ENCODE results near the gene LRP2.
"Not testable (repeated sequence)": the region's sequence is repeated elsewhere in the genome, so short reads cannot be mapped to it uniquely, and the experiment has no call there.

Gene LRP2

GRCh38 chr2:169272010-169272409 is 90.3 kb downstream of the LRP2 start:
- Histone ChIP-seq H3K4me3 (ENCODE audit: insufficient read depth in 1 of 2, low read depth in 1 of 2, low read length in 2 of 2) (no peak overlapping the region), H3K27ac (ENCODE audit: low read length, poor library complexity, severe bottlenecking) (no peak overlapping the region), H3K18ac (ENCODE audit: low read depth in 1 of 2, low read length in 2 of 2) (no peak overlapping the region), H2BK15ac (ENCODE audit: low read depth, poor library complexity, severe bottlenecking) (no peak overlapping the region), H3K23ac (ENCODE audit: low read length in 2 of 2) (no peak overlapping the region), H3K9me3 (ENCODE audit: control insufficient read depth, low read length) (no peaks in the 10 kb centered on the region), H3K27me3 (ENCODE audit: control insufficient read depth in 1 of 2, insufficient read depth in 1 of 2, low read length in 2 of 2) (peaks cover 0 to 6% of the 10 kb centered on the region in 2 experiments), H2BK120ac (ENCODE audit: low read depth, low read length) (no peak overlapping the region), H2AK5ac (ENCODE audit: low read length, severe bottlenecking) (no peak overlapping the region), H4K91ac (ENCODE audit: low read length) (no peak overlapping the region), H3K14ac (ENCODE audit: low read length in 2 of 2) (no peak overlapping the region), H3K79me1 (replicated peaks; ENCODE audit: low read length, poor library complexity, severe bottlenecking) (no peaks in the 10 kb centered on the region), H3K36me3 (ENCODE audit: control insufficient read depth in 1 of 2, insufficient read depth in 2 of 2, low read depth in 1 of 2, low read length in 2 of 2) (no peaks in the 10 kb centered on the region), H3K4me2 (ENCODE audit: low read length, poor library complexity, severe bottlenecking) (no peak overlapping the region), H2BK5ac (ENCODE audit: low read depth, low read length, poor library complexity, severe bottlenecking) (no peak overlapping the region), H3K9ac (ENCODE audit: low read length) (no peak overlapping the region), H2BK12ac (ENCODE audit: low read length in 2 of 2) (no peak overlapping the region), H2AFZ (ENCODE audit: low read depth, low read length) (no peak overlapping the region), H3K4me1 (ENCODE audit: control insufficient read depth, insufficient read depth, low read depth, low read length) (no peaks in the 10 kb centered on the region), H3K4ac (ENCODE audit: low read depth in 1 of 2, low read length in 2 of 2) (no peak overlapping the region), H4K8ac (ENCODE audit: low read length) (no peak overlapping the region)
- no peak for DNase-seq
- 86% methylated on average over 4 of the region's 4 CpGs for WGBS

- not testable (repeated sequence) for H3K18ac ChIP-seq (ENCODE audit: low read depth in 1 of 2, low read length in 2 of 2); H2BK15ac ChIP-seq (ENCODE audit: low read depth, poor library complexity, severe bottlenecking)
- 80% methylated on average over 1 of the region's 6 CpGs for WGBS
Observed at GRCh38 chr2:169270574-169270973, 91.8 kb downstream of the LRP2 start.

DNA sequence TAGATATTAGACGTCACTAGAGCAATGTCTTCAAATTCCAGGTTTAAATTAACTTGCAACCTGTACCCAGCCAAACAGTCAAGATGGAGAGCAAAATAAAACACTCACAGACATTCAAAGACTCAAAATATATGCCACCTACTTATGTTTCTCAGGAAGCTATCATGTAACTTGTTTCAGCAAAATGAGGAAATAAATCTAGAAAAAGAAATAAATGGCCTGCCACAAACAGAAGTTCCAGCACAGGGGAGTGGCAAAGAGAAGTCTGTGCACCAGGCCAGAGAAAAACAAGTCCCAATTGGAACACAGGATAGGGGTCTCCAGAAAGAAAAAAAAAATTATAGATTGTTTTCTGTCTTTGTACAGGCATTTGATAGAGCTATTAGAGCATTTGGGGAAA is 96.7 kb downstream of the LRP2 start:
- H3K4me1 ChIP-seq (ENCODE audit: control insufficient read depth, insufficient read depth, low read depth, low read length) = no peaks in the 10 kb centered on the region
- no peak overlapping the region for H3K9ac ChIP-seq (ENCODE audit: low read length)
- no peaks in the 10 kb centered on the region for H3K36me3 ChIP-seq (ENCODE audit: control insufficient read depth in 1 of 2, insufficient read depth in 2 of 2, low read depth in 1 of 2, low read length in 2 of 2)
- H3K23ac ChIP-seq (ENCODE audit: low read length in 2 of 2) = no peak overlapping the region
- no peaks in the 10 kb centered on the region for H3K79me1 ChIP-seq (replicated peaks; ENCODE audit: low read length, poor library complexity, severe bottlenecking)
- no peaks in the 10 kb centered on the region for H3K9me3 ChIP-seq (ENCODE audit: control insufficient read depth, low read length)
- H2AK5ac ChIP-seq (ENCODE audit: low read length, severe bottlenecking) = no peak overlapping the region
- H4K91ac ChIP-seq (ENCODE audit: low read length) = no peak overlapping the region
- H3K4me2 ChIP-seq (ENCODE audit: low read length, poor library complexity, severe bottlenecking) = no peak overlapping the region
- no peak overlapping the region for H2BK5ac ChIP-seq (ENCODE audit: low read depth, low read length, poor library complexity, severe bottlenecking)
- H2BK120ac ChIP-seq (ENCODE audit: low read depth, low read length) = no peak overlapping the region
- DNase-seq = no peak
- H2BK12ac ChIP-seq (ENCODE audit: low read length in 2 of 2) = no peak overlapping the region
- no peak overlapping the region for H2BK15ac ChIP-seq (ENCODE audit: low read depth, poor library complexity, severe bottlenecking)
- H4K8ac ChIP-seq (ENCODE audit: low read length) = no peak overlapping the region
- H3K4ac ChIP-seq (ENCODE audit: low read depth in 1 of 2, low read length in 2 of 2) = no peak overlapping the region
- WGBS = 79% methylated on average over 1 of the region's 1 CpG
- H3K18ac ChIP-seq (ENCODE audit: low read depth in 1 of 2, low read length in 2 of 2) = no peak overlapping the region
- no peaks in the 10 kb centered on the region for H3K27me3 ChIP-seq (ENCODE audit: control insufficient read depth in 1 of 2, insufficient read depth in 1 of 2, low read length in 2 of 2)
- H3K4me3 ChIP-seq (ENCODE audit: insufficient read depth in 1 of 2, low read depth in 1 of 2, low read length in 2 of 2) = no peak overlapping the region
- H3K14ac ChIP-seq (ENCODE audit: low read length in 2 of 2) = no peak overlapping the region
- H3K27ac ChIP-seq (ENCODE audit: low read length, poor library complexity, severe bottlenecking) = no peak overlapping the region
- H2AFZ ChIP-seq (ENCODE audit: low read depth, low read length) = no peak overlapping the region

More at GRCh38 chr2:169270574-169270973, 91.8 kb downstream of the LRP2 start:
- not testable (repeated sequence) for H2BK120ac ChIP-seq (ENCODE audit: low read depth, low read length); H3K23ac ChIP-seq (ENCODE audit: low read length in 2 of 2); H3K36me3 ChIP-seq (ENCODE audit: control insufficient read depth in 1 of 2, insufficient read depth in 2 of 2, low read depth in 1 of 2, low read length in 2 of 2); H4K91ac ChIP-seq (ENCODE audit: low read length); H3K4me2 ChIP-seq (ENCODE audit: low read length, poor library complexity, severe bottlenecking); DNase-seq; H3K27ac ChIP-seq (ENCODE audit: low read length, poor library complexity, severe bottlenecking); H3K9me3 ChIP-seq (ENCODE audit: control insufficient read depth, low read length); H4K8ac ChIP-seq (ENCODE audit: low read length); H3K79me1 ChIP-seq (replicated peaks; ENCODE audit: low read length, poor library complexity, severe bottlenecking); H3K4me3 ChIP-seq (ENCODE audit: insufficient read depth in 1 of 2, low read depth in 1 of 2, low read length in 2 of 2); H2BK12ac ChIP-seq (ENCODE audit: low read length in 2 of 2); H3K4me1 ChIP-seq (ENCODE audit: control insufficient read depth, insufficient read depth, low read depth, low read length); H2AK5ac ChIP-seq (ENCODE audit: low read length, severe bottlenecking); H2AFZ ChIP-seq (ENCODE audit: low read depth, low read length); H3K4ac ChIP-seq (ENCODE audit: low read depth in 1 of 2, low read length in 2 of 2); H3K14ac ChIP-seq (ENCODE audit: low read length in 2 of 2); H3K27me3 ChIP-seq (ENCODE audit: control insufficient read depth in 1 of 2, insufficient read depth in 1 of 2, low read length in 2 of 2); H3K9ac ChIP-seq (ENCODE audit: low read length); H2BK5ac ChIP-seq (ENCODE audit: low read depth, low read length, poor library complexity, severe bottlenecking)

DNA sequence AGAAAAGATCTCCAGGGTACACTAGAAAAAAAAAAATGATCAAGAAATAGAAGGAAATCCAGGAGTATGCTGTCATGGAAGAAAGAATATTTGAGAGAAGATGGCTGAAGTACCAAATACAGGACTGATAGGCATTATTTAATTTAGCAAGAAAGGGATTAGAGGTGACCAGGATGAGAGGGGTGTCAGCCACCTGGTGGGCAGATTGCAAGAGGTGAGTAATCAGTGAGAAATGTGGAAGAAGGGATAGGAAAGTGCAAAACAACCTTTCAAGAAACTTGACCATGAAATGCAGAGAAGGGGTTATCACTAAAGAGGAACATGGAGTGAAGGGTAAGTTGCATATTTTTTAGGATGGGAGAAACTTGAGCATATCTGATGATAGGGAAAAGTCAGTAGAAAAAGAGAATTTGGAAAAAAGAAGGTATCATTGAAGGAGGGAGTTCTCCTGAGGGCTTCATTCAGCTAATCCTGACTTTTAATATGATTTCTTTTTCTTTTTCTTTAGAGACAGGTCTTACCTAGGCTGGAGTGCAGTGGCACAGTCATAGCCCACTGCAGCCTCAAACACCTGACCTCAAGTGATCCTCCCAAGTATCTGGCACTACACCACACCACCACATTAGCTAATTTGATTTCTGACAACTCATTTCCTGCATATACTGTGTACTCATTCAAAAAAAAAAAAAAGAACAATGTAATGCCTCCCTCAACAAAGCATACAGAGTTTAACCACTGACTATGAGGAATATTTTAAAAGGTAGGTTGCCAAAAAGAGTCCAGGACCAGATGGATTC is 101.3 kb downstream of the LRP2 start:
- Histone ChIP-seq H2BK5ac (ENCODE audit: low read depth, low read length, poor library complexity, severe bottlenecking) (no peak overlapping the region), H3K18ac (ENCODE audit: low read depth in 1 of 2, low read length in 2 of 2) (no peak overlapping the region), H2BK15ac (ENCODE audit: low read depth, poor library complexity, severe bottlenecking) (no peak overlapping the region), H3K79me1 (replicated peaks; ENCODE audit: low read length, poor library complexity, severe bottlenecking) (no peaks in the 10 kb centered on the region), H3K4me2 (ENCODE audit: low read length, poor library complexity, severe bottlenecking) (no peak overlapping the region), H4K8ac (ENCODE audit: low read length) (no peak overlapping the region), H3K4me3 (ENCODE audit: insufficient read depth in 1 of 2, low read depth in 1 of 2, low read length in 2 of 2) (no peak overlapping the region), H3K9ac (ENCODE audit: low read length) (no peak overlapping the region), H3K23ac (ENCODE audit: low read length in 2 of 2) (no peak overlapping the region), H4K91ac (ENCODE audit: low read length) (no peak overlapping the region), H2BK12ac (ENCODE audit: low read length in 2 of 2) (no peak overlapping the region), H2AK5ac (ENCODE audit: low read length, severe bottlenecking) (no peak overlapping the region), H3K14ac (ENCODE audit: low read length in 2 of 2) (no peak overlapping the region), H3K27ac (ENCODE audit: low read length, poor library complexity, severe bottlenecking) (no peak overlapping the region), H3K9me3 (ENCODE audit: control insufficient read depth, low read length) (no peaks in the 10 kb centered on the region), H3K4ac (ENCODE audit: low read depth in 1 of 2, low read length in 2 of 2) (no peak overlapping the region), H2AFZ (ENCODE audit: low read depth, low read length) (no peak overlapping the region), H3K4me1 (ENCODE audit: control insufficient read depth, insufficient read depth, low read depth, low read length) (no peaks in the 10 kb centered on the region), H3K36me3 (ENCODE audit: control insufficient read depth in 1 of 2, insufficient read depth in 2 of 2, low read depth in 1 of 2, low read length in 2 of 2) (no peaks in the 10 kb centered on the region), H2BK120ac (ENCODE audit: low read depth, low read length) (no peak overlapping the region), H3K27me3 (ENCODE audit: control insufficient read depth in 1 of 2, insufficient read depth in 1 of 2, low read length in 2 of 2) (no peaks in the 10 kb centered on the region)
- DNase-seq = no peak
